Measurements from ENCODE around the gene SYDE2.
A peak's percentile ranks its signal among the peaks of the same experiment; 100 is the strongest.

The SYDE2 gene

GRCh38 chr1:85118751-85119150, 82.1 kb downstream of the SYDE2 start:
- H3K27ac ChIP-seq = no peak overlapping the region
- no peak for TF ChIP-seq CTCF (conservative IDR thresholded peaks at IDR 0.05)

- no peak for TF ChIP-seq CTCF (conservative IDR thresholded peaks at IDR 0.05)
- no peak overlapping the region for H3K27ac ChIP-seq
These were observed 84.0 kb downstream of the SYDE2 start for GRCh38 chr1:85116856-85117255.

GRCh38 chr1:85115933-85116332, 84.9 kb downstream of the SYDE2 start:
- H3K27ac ChIP-seq = no peak overlapping the region
- TF ChIP-seq CTCF (conservative IDR thresholded peaks at IDR 0.05) = no peak

- no peak for TF ChIP-seq CTCF (conservative IDR thresholded peaks at IDR 0.05)
- no peak overlapping the region for H3K27ac ChIP-seq
These were observed 89.1 kb downstream of the SYDE2 start for GRCh38 chr1:85111695-85112094.

- H3K27ac ChIP-seq = no peak overlapping the region
- TF ChIP-seq CTCF (conservative IDR thresholded peaks at IDR 0.05) = peak; percentile 95
These were observed 91.3 kb downstream of the SYDE2 start for GRCh38 chr1:85109475-85109874.

Measured in VCaP (cell line).